HL-60 (cell line): ENCODE data around the gene BCL11A.

ENCODE experiments used
- GABPA ChIP-seq: IDR thresholded peaks from 2 replicates; pipeline ENCODE4 v1.6.1; 2012; ENCODE audit warnings: low read depth
- TF ChIP-seq, protein P1 (sequence below): IDR thresholded peaks from 2 replicates; pipeline ENCODE4 v1.6.1; 2012; ENCODE audit warnings: low read depth; ENCODE audit not compliant: insufficient replicate concordance

DNA sequence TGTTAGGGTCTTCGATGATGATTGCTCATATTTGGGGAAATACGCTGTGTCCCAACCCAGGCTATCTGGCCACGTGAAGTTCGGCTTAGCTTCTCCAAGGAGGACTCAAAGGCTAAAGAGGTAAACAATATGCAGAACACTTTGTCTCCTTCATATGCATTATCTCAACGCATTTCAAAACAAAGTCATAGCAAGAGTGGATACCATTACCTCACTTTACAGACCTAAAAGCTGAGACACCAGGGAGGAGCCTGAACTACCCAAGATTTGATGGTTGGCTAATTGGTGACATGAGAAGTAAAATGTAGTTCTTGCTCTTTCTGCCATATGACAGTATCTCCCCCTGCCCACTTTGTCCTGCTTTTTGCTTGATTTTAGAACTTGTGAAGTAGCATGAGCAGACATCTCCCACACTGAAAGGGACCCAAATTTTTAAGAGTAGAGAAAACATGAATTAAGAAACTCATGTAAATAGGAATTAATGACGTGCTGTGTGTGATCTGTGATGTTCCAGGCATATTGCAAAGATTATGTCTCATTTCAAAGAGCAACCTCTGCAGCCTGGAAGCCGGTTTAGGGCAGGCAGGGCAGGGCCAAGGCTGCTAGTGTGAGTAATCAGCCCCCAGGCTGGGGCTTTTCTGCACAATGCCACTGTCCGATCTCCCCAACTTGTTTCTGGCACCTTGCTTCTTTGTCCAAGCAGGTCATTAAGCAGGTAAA is 144.5 kb downstream of the BCL11A start:
- TF ChIP-seq, protein P1, sequence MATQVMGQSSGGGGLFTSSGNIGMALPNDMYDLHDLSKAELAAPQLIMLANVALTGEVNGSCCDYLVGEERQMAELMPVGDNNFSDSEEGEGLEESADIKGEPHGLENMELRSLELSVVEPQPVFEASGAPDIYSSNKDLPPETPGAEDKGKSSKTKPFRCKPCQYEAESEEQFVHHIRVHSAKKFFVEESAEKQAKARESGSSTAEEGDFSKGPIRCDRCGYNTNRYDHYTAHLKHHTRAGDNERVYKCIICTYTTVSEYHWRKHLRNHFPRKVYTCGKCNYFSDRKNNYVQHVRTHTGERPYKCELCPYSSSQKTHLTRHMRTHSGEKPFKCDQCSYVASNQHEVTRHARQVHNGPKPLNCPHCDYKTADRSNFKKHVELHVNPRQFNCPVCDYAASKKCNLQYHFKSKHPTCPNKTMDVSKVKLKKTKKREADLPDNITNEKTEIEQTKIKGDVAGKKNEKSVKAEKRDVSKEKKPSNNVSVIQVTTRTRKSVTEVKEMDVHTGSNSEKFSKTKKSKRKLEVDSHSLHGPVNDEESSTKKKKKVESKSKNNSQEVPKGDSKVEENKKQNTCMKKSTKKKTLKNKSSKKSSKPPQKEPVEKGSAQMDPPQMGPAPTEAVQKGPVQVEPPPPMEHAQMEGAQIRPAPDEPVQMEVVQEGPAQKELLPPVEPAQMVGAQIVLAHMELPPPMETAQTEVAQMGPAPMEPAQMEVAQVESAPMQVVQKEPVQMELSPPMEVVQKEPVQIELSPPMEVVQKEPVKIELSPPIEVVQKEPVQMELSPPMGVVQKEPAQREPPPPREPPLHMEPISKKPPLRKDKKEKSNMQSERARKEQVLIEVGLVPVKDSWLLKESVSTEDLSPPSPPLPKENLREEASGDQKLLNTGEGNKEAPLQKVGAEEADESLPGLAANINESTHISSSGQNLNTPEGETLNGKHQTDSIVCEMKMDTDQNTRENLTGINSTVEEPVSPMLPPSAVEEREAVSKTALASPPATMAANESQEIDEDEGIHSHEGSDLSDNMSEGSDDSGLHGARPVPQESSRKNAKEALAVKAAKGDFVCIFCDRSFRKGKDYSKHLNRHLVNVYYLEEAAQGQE = no peak
- TF ChIP-seq GABPA = no peak
